ENCODE data around the gene TTC33. TPM values are rescaled to one million over a fixed set of nuclear protein-coding genes. Genes with fewer than 3 reads are reported as not detected.
A peak's percentile ranks its signal among the peaks of the same experiment; 100 is the strongest.

TTC33 gene
- total RNA-seq, 2 donors from 2014 or later, result 10.6 to 19.8 TPM

- TF ChIP-seq CTCF (IDR thresholded peaks at IDR 0.05), result no peak
- Histone ChIP-seq H3K27me3 (no peaks in the 10 kb centered on the region), H3K9ac (ENCODE audit: low read depth in 2 of 2, low read length in 2 of 2) (no peak overlapping the region), H3K36me3 (no peaks in the 10 kb centered on the region), H3K9me3 (no peaks in the 10 kb centered on the region), H3K4me1 (no peaks in the 10 kb centered on the region), H3K4me3 (no peak overlapping the region), H3K27ac (no peak overlapping the region)
- DNase-seq, result no peak
- intact Hi-C loops (cut with DNase I), result no loop called here
Measured at GRCh38 chr5:40700116-40700782, 55.5 kb downstream of the TTC33 start.

- no peak for DNase-seq
- intact Hi-C loops (cut with DNase I), result no loop called here
- no peak for TF ChIP-seq CTCF (IDR thresholded peaks at IDR 0.05)
- Histone ChIP-seq H3K4me1 (no peaks in the 10 kb centered on the region), H3K9me3 (no peaks in the 10 kb centered on the region), H3K9ac (ENCODE audit: low read depth in 2 of 2, low read length in 2 of 2) (no peak overlapping the region), H3K4me3 (no peak overlapping the region), H3K36me3 (peaks cover 14% of the 10 kb centered on the region), H3K27me3 (no peaks in the 10 kb centered on the region), H3K27ac (no peak overlapping the region)
Measured at GRCh38 chr5:40694433-40694832, 61.3 kb downstream of the TTC33 start.

- Histone ChIP-seq H3K27me3 (no peaks in the 10 kb centered on the region), H3K9ac (ENCODE audit: low read depth in 2 of 2, low read length in 2 of 2) (no peak overlapping the region), H3K27ac (no peak overlapping the region), H3K9me3 (no peaks in the 10 kb centered on the region), H3K4me1 (no peaks in the 10 kb centered on the region), H3K36me3 (peaks cover 14% of the 10 kb centered on the region), H3K4me3 (no peak overlapping the region)
- intact Hi-C loops (cut with DNase I), result no loop called here
- DNase-seq, result no peak
- TF ChIP-seq CTCF (IDR thresholded peaks at IDR 0.05), result no peak
Measured at GRCh38 chr5:40691894-40692293, 63.9 kb downstream of the TTC33 start.

GRCh38 chr5:40690267-40690666 lies 65.5 kb downstream of the TTC33 start:
- no peak overlapping the region for H3K27ac ChIP-seq

GRCh38 chr5:40689438-40689837 lies 66.3 kb downstream of the TTC33 start:
- H3K27ac ChIP-seq, result peak overlapping the region; percentile 10
- intact Hi-C loops (cut with DNase I), result loop anchor here (5.0 to 10.0 kb wide), 3 partner anchors 665 to 1107 kb away; no protein-coding TSS in a partner anchor
- no peak for TF ChIP-seq CTCF (IDR thresholded peaks at IDR 0.05)
- H3K9ac ChIP-seq (ENCODE audit: low read depth in 2 of 2, low read length in 2 of 2), result no peak overlapping the region
- H3K27me3 ChIP-seq, result no peaks in the 10 kb centered on the region
- H3K4me1 ChIP-seq, result peaks cover 6% of the 10 kb centered on the region
- peaks cover 14% of the 10 kb centered on the region for H3K36me3 ChIP-seq
- H3K9me3 ChIP-seq, result no peaks in the 10 kb centered on the region
- no peak overlapping the region for H3K4me3 ChIP-seq
- peak; percentile 37 for DNase-seq

More at GRCh38 chr5:40690267-40690666, 65.5 kb downstream of the TTC33 start:
- intact Hi-C loops (cut with DNase I), result no loop called here
- H3K9ac ChIP-seq (ENCODE audit: low read depth in 2 of 2, low read length in 2 of 2), result no peak overlapping the region
- H3K4me1 ChIP-seq, result peaks cover 6% of the 10 kb centered on the region
- TF ChIP-seq CTCF (IDR thresholded peaks at IDR 0.05), result no peak
- H3K9me3 ChIP-seq, result no peaks in the 10 kb centered on the region
- H3K27me3 ChIP-seq, result no peaks in the 10 kb centered on the region
- no peak overlapping the region for H3K4me3 ChIP-seq
- H3K36me3 ChIP-seq, result peaks cover 14% of the 10 kb centered on the region
- no peak for DNase-seq

Measured in colonic mucosa (tissue), 4 donors.